CD4-positive, alpha-beta memory T cell (primary cell): ENCODE measurements around the gene PCBP3. TPM values are rescaled to one million over a fixed set of nuclear protein-coding genes. Genes with fewer than 3 reads are reported as not detected.

Experiments
- CTCF ChIA-PET: fragments of 350-600 bp; sonication (Branson Sonifier 250); formaldehyde crosslinking; loops from one replicate; lab custom pipeline; 2021; ENCODE audit warnings: inconsistent platforms; ENCODE audit not compliant: partially characterized antibody; lab: Charles Lee
- POLR2A ChIA-PET: fragments of 350-600 bp; sonication (Branson Sonifier 250); formaldehyde crosslinking; loops from one replicate; lab custom pipeline; 2021; ENCODE audit not compliant: partially characterized antibody; lab: Charles Lee
- DNase-seq, 5 donors: peaks; one replicate each; pipeline versions ENCODE4 v3.0.0 to v3.0.0-alpha.2; 2020 to 2022; ENCODE audit warnings: mixed read lengths in 1 of 5
- H3K27ac ChIP-seq: one replicate; pipeline ENCODE4 v1.7.0; 2013; ENCODE audit warnings: low read depth, low read length
- H3K27me3 ChIP-seq: 2 replicates; pipeline ENCODE4 v1.7.0; 2013; ENCODE audit warnings: mild to moderate bottlenecking, low read length, moderate library complexity; ENCODE audit not compliant: insufficient read depth
- H3K36me3 ChIP-seq: 2 replicates; pipeline ENCODE4 v1.7.0; 2013; ENCODE audit warnings: mild to moderate bottlenecking, low read length, moderate library complexity; ENCODE audit not compliant: insufficient read depth
- H3K4me1 ChIP-seq: 2 replicates; pipeline ENCODE4 v1.7.0; 2013; ENCODE audit warnings: mild to moderate bottlenecking, low read length, moderate library complexity; ENCODE audit not compliant: insufficient read depth
- H3K4me3 ChIP-seq, 2 donors: one replicate each; pipeline ENCODE4 v1.7.0; 2013; ENCODE audit warnings: low read length in 2 of 2, mild to moderate bottlenecking in 1 of 2
- H3K9me3 ChIP-seq, 2 donors: one replicate each; pipeline ENCODE4 v1.7.0; 2013; ENCODE audit warnings: low read length in 2 of 2, control low read depth in 1 of 2; ENCODE audit not compliant: control insufficient read depth in 1 of 2
- H3K27ac Mint-ChIP-seq, 7 donors: one replicate each; pipeline ENCODE4 v1.8.0; 2020 to 2021; ENCODE audit warnings: mixed read lengths in 7 of 7, mild to moderate bottlenecking in 6 of 7, inconsistent platforms in 3 of 7, moderate library complexity in 3 of 7
- H3K27me3 Mint-ChIP-seq, 2 donors: one replicate each; pipeline ENCODE4 v1.8.0; 2020 to 2021; ENCODE audit warnings: mixed read lengths in 2 of 2
- H3K36me3 Mint-ChIP-seq, 2 donors: one replicate each; pipeline ENCODE4 v1.8.0; 2020 to 2021; ENCODE audit warnings: mixed read lengths in 2 of 2, inconsistent platforms in 1 of 2, mild to moderate bottlenecking in 1 of 2
- H3K4me1 Mint-ChIP-seq, 4 donors: one replicate each; pipeline ENCODE4 v1.8.0; 2020 to 2021; ENCODE audit warnings: mixed read lengths in 4 of 4, mild to moderate bottlenecking in 1 of 4
- H3K4me3 Mint-ChIP-seq, 8 donors: one replicate each; pipeline ENCODE4 v1.8.0; 2020 to 2021; ENCODE audit warnings: mixed read lengths in 8 of 8, mild to moderate bottlenecking in 7 of 8, moderate library complexity in 6 of 8, inconsistent platforms in 3 of 8
- H3K9me3 Mint-ChIP-seq, 8 donors: one replicate each; pipeline ENCODE4 v1.8.0; 2020 to 2021; ENCODE audit warnings: mixed read lengths in 8 of 8, mild to moderate bottlenecking in 5 of 8, inconsistent platforms in 3 of 8, moderate library complexity in 1 of 8
- intact Hi-C: fragments of 100-400 bp; cut with micrococcal nuclease; formaldehyde crosslinking; loops from one replicate; pipeline ENCODE4 v1.15.1; 2023
- polyA plus RNA-seq, 2 donors: library from polyadenylated mRNA; unstranded; fragments of 300-500 nt; fragmentation: Illumina TruSeq; gene quantifications; one replicate each; pipeline ENCODE4 v1.2.3, GENCODE V29; 2021
- total RNA-seq, 2 experiments: library from RNA; stranded (reverse); gene quantifications; one replicate each; pipeline ENCODE4 v1.2.3, GENCODE V29; 2021

PCBP3 gene
- total and polyA plus RNA-seq, 4 experiments from 2014 or later = 0.36 to 1.6 (median 1.0) TPM

GRCh38 chr21:45769294-45769693, 125.8 kb downstream of the PCBP3 start:
- ChIA-PET POLR2A (no interaction called here), CTCF (interaction anchor here (0.8 to 1.0 kb wide), 2 partner anchors 17 to 42 kb away, joined by 3 to 4 read pairs; no protein-coding TSS in a partner anchor)
- H3K27ac Mint-ChIP-seq = peak overlapping the region in 4 of 7 donors; percentile 57 to 85 (median 75)
- Histone ChIP-seq H3K36me3 (no peaks in the 10 kb centered on the region), H3K4me1 (peaks cover 21% of the 10 kb centered on the region), H3K27ac (no peak overlapping the region), H3K27me3 (no peaks in the 10 kb centered on the region), H3K4me3 (no peak overlapping the region), H3K9me3 (no peaks in the 10 kb centered on the region)
- H3K4me1 Mint-ChIP-seq = peaks cover 14 to 26% (median 16%) of the 10 kb centered on the region in 4 donors
- intact Hi-C loops = no loop called here
- H3K36me3 Mint-ChIP-seq = no peaks in the 10 kb centered on the region
- H3K27me3 Mint-ChIP-seq = peaks cover 0 to 4% of the 10 kb centered on the region in 2 donors
- peaks cover 0 to 6% (median 1%) of the 10 kb centered on the region in 8 donors for H3K9me3 Mint-ChIP-seq
- DNase-seq = no peak
- no peak overlapping the region for H3K4me3 Mint-ChIP-seq

GRCh38 chr21:45769896-45770295, 126.4 kb downstream of the PCBP3 start:
- H3K27ac ChIP-seq = no peak overlapping the region
- H3K9me3 ChIP-seq = no peaks in the 10 kb centered on the region
- H3K36me3 ChIP-seq = no peaks in the 10 kb centered on the region
- peaks cover 21% of the 10 kb centered on the region for H3K4me1 ChIP-seq
- ChIA-PET POLR2A (no interaction called here), CTCF (interaction anchor here (1.0 kb wide), 1 partner anchor 17 kb away, joined by 3 read pairs; no protein-coding TSS in a partner anchor)
- no peak for DNase-seq
- Mint-ChIP-seq H3K9me3 (peaks cover 0 to 7% (median 2%) of the 10 kb centered on the region in 8 donors), H3K27me3 (peaks cover 0 to 2% of the 10 kb centered on the region in 2 donors), H3K4me1 (peaks cover 14 to 26% (median 16%) of the 10 kb centered on the region in 4 donors), H3K36me3 (no peaks in the 10 kb centered on the region), H3K4me3 (no peak overlapping the region), H3K27ac (no peak overlapping the region)
- no peak overlapping the region for H3K4me3 ChIP-seq
- no peaks in the 10 kb centered on the region for H3K27me3 ChIP-seq
- intact Hi-C loops = no loop called here

GRCh38 chr21:45772180-45772579, 128.7 kb downstream of the PCBP3 start:
- Mint-ChIP-seq H3K9me3 (peaks cover 0 to 19% (median 8%) of the 10 kb centered on the region in 8 donors), H3K36me3 (peaks cover under 1 to 5% of the 10 kb centered on the region in 2 donors), H3K4me3 (no peak overlapping the region), H3K27ac (no peak overlapping the region), H3K27me3 (peaks cover 2 to 7% of the 10 kb centered on the region in 2 donors), H3K4me1 (peaks cover 9 to 16% (median 12%) of the 10 kb centered on the region in 4 donors)
- CTCF ChIA-PET = no interaction called here
- POLR2A ChIA-PET = no interaction called here
- intact Hi-C loops = no loop called here
- H3K36me3 ChIP-seq = no peaks in the 10 kb centered on the region
- no peaks in the 10 kb centered on the region for H3K27me3 ChIP-seq
- no peak overlapping the region for H3K27ac ChIP-seq
- H3K9me3 ChIP-seq = peaks cover 0 to 4% of the 10 kb centered on the region in 2 donors
- H3K4me1 ChIP-seq = peaks cover 16% of the 10 kb centered on the region
- no peak overlapping the region for H3K4me3 ChIP-seq
- DNase-seq = no peak

GRCh38 chr21:45774291-45774690, 130.8 kb downstream of the PCBP3 start:
- no peaks in the 10 kb centered on the region for H3K36me3 ChIP-seq
- CTCF ChIA-PET = no interaction called here
- H3K9me3 ChIP-seq = peaks cover 0 to 4% of the 10 kb centered on the region in 2 donors
- H3K4me1 ChIP-seq = no peaks in the 10 kb centered on the region
- H3K27me3 ChIP-seq = no peaks in the 10 kb centered on the region
- H3K36me3 Mint-ChIP-seq = peaks cover 1 to 12% of the 10 kb centered on the region in 2 donors
- H3K27ac ChIP-seq = no peak overlapping the region
- no peak for DNase-seq
- POLR2A ChIA-PET = no interaction called here
- H3K4me3 ChIP-seq = no peak overlapping the region
- H3K9me3 Mint-ChIP-seq = peaks cover 0 to 33% (median 19%) of the 10 kb centered on the region in 8 donors
- peaks cover 5 to 10% of the 10 kb centered on the region in 2 donors for H3K27me3 Mint-ChIP-seq
- H3K27ac Mint-ChIP-seq = no peak overlapping the region
- no peak overlapping the region for H3K4me3 Mint-ChIP-seq
- no peaks in the 10 kb centered on the region for H3K4me1 Mint-ChIP-seq
- intact Hi-C loops = no loop called here

GRCh38 chr21:45776971-45777370, 133.4 kb downstream of the PCBP3 start:
- no peaks in the 10 kb centered on the region for H3K4me1 Mint-ChIP-seq
- Histone ChIP-seq H3K27me3 (no peaks in the 10 kb centered on the region), H3K36me3 (no peaks in the 10 kb centered on the region), H3K4me1 (no peaks in the 10 kb centered on the region), H3K4me3 (no peak overlapping the region), H3K9me3 (peaks cover 0 to 4% of the 10 kb centered on the region in 2 donors), H3K27ac (no peak overlapping the region)
- CTCF ChIA-PET = no interaction called here
- H3K36me3 Mint-ChIP-seq = peaks cover 1 to 12% of the 10 kb centered on the region in 2 donors
- H3K27me3 Mint-ChIP-seq = peaks cover 6 to 11% of the 10 kb centered on the region in 2 donors
- peak overlapping the region in 1 of 7 donors; percentile 2 for H3K27ac Mint-ChIP-seq
- intact Hi-C loops = no loop called here
- no peak for DNase-seq
- H3K9me3 Mint-ChIP-seq = peaks cover 0 to 33% (median 20%) of the 10 kb centered on the region in 8 donors
- POLR2A ChIA-PET = no interaction called here
- H3K4me3 Mint-ChIP-seq = no peak overlapping the region

GRCh38 chr21:45778686-45779085, 135.2 kb downstream of the PCBP3 start:
- Mint-ChIP-seq H3K4me3 (no peak overlapping the region), H3K4me1 (no peaks in the 10 kb centered on the region), H3K27ac (no peak overlapping the region), H3K36me3 (peaks cover 1 to 12% of the 10 kb centered on the region in 2 donors), H3K9me3 (peaks cover 0 to 31% (median 20%) of the 10 kb centered on the region in 8 donors), H3K27me3 (peaks cover 7 to 15% of the 10 kb centered on the region in 2 donors)
- no peaks in the 10 kb centered on the region for H3K4me1 ChIP-seq
- no peak for DNase-seq
- H3K27me3 ChIP-seq = no peaks in the 10 kb centered on the region
- H3K9me3 ChIP-seq = peaks cover 0 to 4% of the 10 kb centered on the region in 2 donors
- H3K27ac ChIP-seq = no peak overlapping the region
- H3K4me3 ChIP-seq = no peak overlapping the region
- ChIA-PET CTCF (no interaction called here), POLR2A (no interaction called here)
- H3K36me3 ChIP-seq = no peaks in the 10 kb centered on the region
- intact Hi-C loops = no loop called here

- ChIA-PET POLR2A (no interaction called here), CTCF (no interaction called here)
- Mint-ChIP-seq H3K36me3 (peaks cover 1 to 12% of the 10 kb centered on the region in 2 donors), H3K4me3 (no peak overlapping the region), H3K4me1 (no peaks in the 10 kb centered on the region), H3K27ac (no peak overlapping the region), H3K9me3 (peaks cover 0 to 30% (median 20%) of the 10 kb centered on the region in 8 donors), H3K27me3 (peaks cover 7 to 15% of the 10 kb centered on the region in 2 donors)
- H3K4me3 ChIP-seq = no peak overlapping the region
- intact Hi-C loops = no loop called here
- H3K27me3 ChIP-seq = no peaks in the 10 kb centered on the region
- no peaks in the 10 kb centered on the region for H3K36me3 ChIP-seq
- H3K4me1 ChIP-seq = no peaks in the 10 kb centered on the region
- peaks cover 0 to 4% of the 10 kb centered on the region in 2 donors for H3K9me3 ChIP-seq
- no peak overlapping the region for H3K27ac ChIP-seq
- DNase-seq = no peak
These were observed 135.7 kb downstream of the PCBP3 start for GRCh38 chr21:45779226-45779625.
